ENCODE results near the gene CREBBP. TPM values are rescaled to one million over a fixed set of nuclear protein-coding genes. Genes with fewer than 3 reads are reported as not detected.
A peak's percentile ranks its signal among the peaks of the same experiment; 100 is the strongest.

Gene CREBBP
- total RNA-seq, 1 donor from 2014 or later: 59.2 TPM

DNA sequence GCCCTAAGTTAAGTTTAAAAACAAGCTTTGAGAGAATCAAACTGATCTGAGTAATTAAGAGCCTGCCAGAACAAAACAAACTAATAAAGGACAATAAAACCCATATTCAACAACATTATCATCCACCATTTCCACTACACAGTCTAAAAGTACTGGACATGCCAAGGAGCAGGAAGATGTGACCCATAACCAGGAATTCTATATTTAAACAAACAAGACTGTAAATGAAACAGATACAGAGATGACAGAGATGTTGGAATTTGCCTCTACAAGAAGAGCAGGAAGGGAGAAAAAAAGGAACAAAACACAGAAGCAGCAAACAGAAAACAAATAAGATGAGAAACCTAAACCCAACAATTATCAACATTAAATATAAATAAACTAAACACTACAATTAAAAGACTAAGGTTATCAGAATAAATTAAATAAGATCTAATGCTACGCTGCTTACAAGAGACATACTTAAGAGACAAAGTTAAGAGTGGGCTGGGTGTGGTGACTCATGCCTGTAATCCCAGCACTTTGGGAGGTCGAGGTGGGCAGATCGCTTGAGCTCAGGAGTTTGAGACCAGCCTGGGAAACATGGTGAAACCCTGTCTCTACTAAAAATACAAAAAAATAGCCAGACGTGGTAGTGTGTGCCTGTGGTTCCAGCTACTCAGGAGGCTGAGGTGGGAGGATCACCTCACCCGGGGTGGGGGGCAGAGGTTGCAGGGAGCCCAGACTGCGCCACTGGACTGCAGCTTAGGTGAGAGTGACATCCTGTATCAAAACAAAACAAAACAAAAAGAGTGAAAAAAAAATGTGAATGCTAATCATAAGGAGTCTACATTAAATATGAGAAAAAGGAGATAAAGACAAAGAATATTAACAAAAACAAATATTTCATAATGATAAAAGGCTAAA lies 50.6 kb downstream of the CREBBP start:
- peaks cover 10% of the 10 kb centered on the region for H3K9me3 Mint-ChIP-seq (ENCODE audit: low read depth)
- peaks cover 7% of the 10 kb centered on the region for H3K36me3 Mint-ChIP-seq (ENCODE audit: low read depth)
- TF ChIP-seq, protein P1, sequence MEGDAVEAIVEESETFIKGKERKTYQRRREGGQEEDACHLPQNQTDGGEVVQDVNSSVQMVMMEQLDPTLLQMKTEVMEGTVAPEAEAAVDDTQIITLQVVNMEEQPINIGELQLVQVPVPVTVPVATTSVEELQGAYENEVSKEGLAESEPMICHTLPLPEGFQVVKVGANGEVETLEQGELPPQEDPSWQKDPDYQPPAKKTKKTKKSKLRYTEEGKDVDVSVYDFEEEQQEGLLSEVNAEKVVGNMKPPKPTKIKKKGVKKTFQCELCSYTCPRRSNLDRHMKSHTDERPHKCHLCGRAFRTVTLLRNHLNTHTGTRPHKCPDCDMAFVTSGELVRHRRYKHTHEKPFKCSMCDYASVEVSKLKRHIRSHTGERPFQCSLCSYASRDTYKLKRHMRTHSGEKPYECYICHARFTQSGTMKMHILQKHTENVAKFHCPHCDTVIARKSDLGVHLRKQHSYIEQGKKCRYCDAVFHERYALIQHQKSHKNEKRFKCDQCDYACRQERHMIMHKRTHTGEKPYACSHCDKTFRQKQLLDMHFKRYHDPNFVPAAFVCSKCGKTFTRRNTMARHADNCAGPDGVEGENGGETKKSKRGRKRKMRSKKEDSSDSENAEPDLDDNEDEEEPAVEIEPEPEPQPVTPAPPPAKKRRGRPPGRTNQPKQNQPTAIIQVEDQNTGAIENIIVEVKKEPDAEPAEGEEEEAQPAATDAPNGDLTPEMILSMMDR (IDR thresholded peaks at IDR 0.05): no peak
- no peaks in the 10 kb centered on the region for H3K27me3 Mint-ChIP-seq (ENCODE audit: low read depth)
- H3K27ac Mint-ChIP-seq (ENCODE audit: unreplicated experiment): peak overlapping the region; percentile 52
- H3K4me1 Mint-ChIP-seq (ENCODE audit: low read depth): peaks cover 65% of the 10 kb centered on the region
- H3K4me3 Mint-ChIP-seq (ENCODE audit: unreplicated experiment): no peak overlapping the region
- DNase-seq (ENCODE audit: low spot score): no peak

DNA sequence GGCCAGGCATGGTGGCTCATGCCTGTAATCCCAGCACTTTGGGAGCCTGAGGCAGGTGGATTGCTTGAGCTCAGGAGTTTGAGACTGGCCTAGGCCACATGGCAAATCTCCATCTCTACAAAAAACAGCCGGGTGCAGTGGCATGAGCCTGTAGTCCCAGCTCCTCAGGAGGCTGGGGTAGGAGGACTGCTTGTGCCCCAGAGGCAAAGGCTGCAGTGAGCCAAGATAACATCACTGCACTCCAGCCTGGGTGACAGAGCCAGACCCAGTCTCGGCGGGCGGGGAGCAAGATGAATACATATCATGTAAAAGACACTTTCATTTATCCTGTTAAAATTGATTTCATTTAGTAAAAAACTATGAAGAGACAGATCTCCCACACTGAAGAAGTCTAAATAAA lies 54.6 kb downstream of the CREBBP start:
- H3K4me3 Mint-ChIP-seq (ENCODE audit: unreplicated experiment): no peak overlapping the region
- H3K9me3 Mint-ChIP-seq (ENCODE audit: low read depth): no peaks in the 10 kb centered on the region
- TF ChIP-seq, protein P1 (IDR thresholded peaks at IDR 0.05): no peak
- no peaks in the 10 kb centered on the region for H3K27me3 Mint-ChIP-seq (ENCODE audit: low read depth)
- peaks cover 78% of the 10 kb centered on the region for H3K4me1 Mint-ChIP-seq (ENCODE audit: low read depth)
- peak overlapping the region; percentile 9 for H3K27ac Mint-ChIP-seq (ENCODE audit: unreplicated experiment)
- H3K36me3 Mint-ChIP-seq (ENCODE audit: low read depth): no peaks in the 10 kb centered on the region
- no peak for DNase-seq (ENCODE audit: low spot score)

DNA sequence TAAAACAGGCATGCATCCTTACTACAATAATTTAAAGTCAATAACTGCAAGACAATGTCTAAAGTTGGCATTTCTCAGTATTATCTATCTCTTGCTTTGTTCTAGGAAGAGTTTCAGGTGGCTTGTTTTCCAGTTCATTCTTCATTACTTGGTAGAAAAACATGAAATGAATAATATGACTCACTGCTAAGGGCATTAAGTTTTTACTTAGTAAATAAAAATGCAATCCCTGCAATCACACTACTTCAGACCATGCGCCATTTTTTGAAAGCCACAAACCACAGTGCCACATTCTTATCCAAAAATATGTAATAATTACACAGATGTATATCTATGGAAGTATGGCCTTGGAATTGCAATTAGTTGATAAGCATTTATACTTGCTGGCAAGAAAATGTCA lies 55.4 kb downstream of the CREBBP start:
- H3K4me3 Mint-ChIP-seq (ENCODE audit: unreplicated experiment): no peak overlapping the region
- no peaks in the 10 kb centered on the region for H3K36me3 Mint-ChIP-seq (ENCODE audit: low read depth)
- DNase-seq (ENCODE audit: low spot score): no peak
- no peaks in the 10 kb centered on the region for H3K9me3 Mint-ChIP-seq (ENCODE audit: low read depth)
- H3K27me3 Mint-ChIP-seq (ENCODE audit: low read depth): no peaks in the 10 kb centered on the region
- peak overlapping the region; percentile 62 for H3K27ac Mint-ChIP-seq (ENCODE audit: unreplicated experiment)
- TF ChIP-seq, protein P1 (IDR thresholded peaks at IDR 0.05): no peak
- peaks cover 82% of the 10 kb centered on the region for H3K4me1 Mint-ChIP-seq (ENCODE audit: low read depth)

DNA sequence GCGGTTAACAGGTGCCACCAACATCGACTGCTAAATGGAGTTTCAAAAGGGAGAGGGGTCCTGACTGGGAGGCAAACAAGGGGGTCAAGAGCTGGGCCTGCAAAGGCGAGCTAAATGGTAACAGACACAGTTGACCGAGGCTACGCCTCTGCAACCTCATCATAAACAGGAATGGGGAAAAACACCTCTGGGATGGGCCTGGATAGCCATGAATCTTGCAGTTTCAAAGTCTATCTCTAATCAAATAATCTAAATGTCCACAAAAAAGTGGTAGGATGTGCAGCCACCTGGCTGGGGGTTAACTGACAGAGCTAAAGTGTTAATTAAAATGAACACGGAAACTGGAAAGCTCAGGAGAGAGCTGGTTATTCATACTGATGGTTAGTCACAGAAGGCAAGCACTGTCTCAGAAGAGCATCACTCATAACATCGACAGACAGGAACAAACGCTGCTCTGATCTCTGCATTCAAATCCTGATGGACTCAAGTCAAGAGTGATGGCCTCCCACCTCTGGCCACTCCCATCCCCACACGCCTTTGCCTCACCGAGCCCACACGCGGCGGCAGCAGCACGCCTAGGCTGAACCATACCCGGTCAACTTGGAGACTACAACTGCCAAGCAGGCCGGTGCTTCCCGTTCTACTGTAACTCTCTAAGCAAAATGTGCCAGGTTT lies 56.3 kb downstream of the CREBBP start:
- no peak for DNase-seq (ENCODE audit: low spot score)
- TF ChIP-seq, protein P1 (IDR thresholded peaks at IDR 0.05): no peak
- Mint-ChIP-seq H3K27me3 (ENCODE audit: low read depth) (no peaks in the 10 kb centered on the region), H3K4me3 (ENCODE audit: unreplicated experiment) (no peak overlapping the region), H3K9me3 (ENCODE audit: low read depth) (no peaks in the 10 kb centered on the region), H3K4me1 (ENCODE audit: low read depth) (peaks cover 82% of the 10 kb centered on the region), H3K36me3 (ENCODE audit: low read depth) (no peaks in the 10 kb centered on the region), H3K27ac (ENCODE audit: unreplicated experiment) (peak overlapping the region; percentile 70)

DNA sequence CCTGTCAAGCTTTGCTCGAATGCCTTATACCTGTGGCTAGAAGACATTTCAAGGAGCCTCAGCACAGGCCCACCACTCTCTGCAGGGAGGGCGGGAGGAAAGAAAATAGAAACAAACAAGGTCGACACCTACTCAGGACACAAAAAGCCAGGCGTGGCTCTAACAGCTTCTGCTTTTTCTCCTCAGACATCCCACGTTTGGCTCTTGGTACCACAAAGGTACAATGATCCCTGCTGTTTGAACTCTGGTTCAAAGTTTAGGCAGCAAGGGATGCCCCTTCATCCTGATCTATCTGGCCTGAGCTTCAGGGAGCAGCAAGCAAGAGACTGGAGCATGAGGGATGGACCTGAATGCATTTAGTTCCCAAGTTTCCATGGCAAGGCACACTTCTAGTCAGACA lies 57.1 kb downstream of the CREBBP start:
- Mint-ChIP-seq H3K36me3 (ENCODE audit: low read depth) (no peaks in the 10 kb centered on the region), H3K9me3 (ENCODE audit: low read depth) (no peaks in the 10 kb centered on the region), H3K27ac (ENCODE audit: unreplicated experiment) (peak overlapping the region; percentile 81), H3K4me1 (ENCODE audit: low read depth) (peaks cover 84% of the 10 kb centered on the region), H3K27me3 (ENCODE audit: low read depth) (no peaks in the 10 kb centered on the region), H3K4me3 (ENCODE audit: unreplicated experiment) (no peak overlapping the region)
- no peak for DNase-seq (ENCODE audit: low spot score)
- TF ChIP-seq, protein P1 (IDR thresholded peaks at IDR 0.05): no peak

All from chondrocyte (in vitro differentiated cells).